Right cardiac atrium (tissue), 5 donors: ENCODE results near the gene PPP1R16B. TPM values are rescaled to one million over a fixed set of nuclear protein-coding genes. Genes with fewer than 3 reads are reported as not detected.

Experiments used
- ATAC-seq, 2 donors: fragments of 200-7000 bp; cut with Tn5 transposase; one replicate each; pipeline versions ENCODE4 v1.8.0 to v1.9.1; 2020; ENCODE audit warnings: moderate library complexity in 2 of 2, mild to moderate bottlenecking in 1 of 2
- DNase-seq, 3 donors: peaks; one replicate each; pipeline ENCODE4 v3.0.0-alpha.2; 2020
- H3K27ac ChIP-seq: one replicate; pipeline ENCODE4 v1.5.1; 2013; ENCODE audit warnings: mild to moderate bottlenecking, low read length, control low read depth, moderate library complexity
- H3K27me3 ChIP-seq: one replicate; pipeline ENCODE4 v1.6.1; 2013; ENCODE audit not compliant: control insufficient read depth, insufficient read depth
- H3K4me1 ChIP-seq: one replicate; pipeline ENCODE4 v1.6.1; 2013; ENCODE audit warnings: low read length; ENCODE audit not compliant: control insufficient read depth, insufficient read depth
- H3K4me3 ChIP-seq: one replicate; pipeline ENCODE4 v1.5.1; 2013; ENCODE audit warnings: low read length, control low read depth
- H3K9me3 ChIP-seq: one replicate; pipeline ENCODE4 v1.6.1; 2013; ENCODE audit warnings: low read length; ENCODE audit not compliant: control insufficient read depth
- WGBS: extraction: QIAGEN DNeasy Blood & Tissue Kit; methylation state at CpG from one replicate; pipeline ENCODE4 v1.1.7; 2013; 5-methylcytosine and 5-hydroxymethylcytosine counted together
- intact Hi-C, 4 donors: fragments of 100-400 bp; cut with DNase I; formaldehyde crosslinking; loops; one replicate each; pipeline versions ENCODE4 v1.11.0 to v1.14.0; 2022 to 2023
- long read RNA-seq, 4 donors: library from polyadenylated mRNA; unstranded; transcript quantifications; one replicate each; pipeline ENCODE4 v2.0.0, GENCODE V29; 2020 to 2021
- polyA plus RNA-seq: library from polyadenylated mRNA; stranded (reverse); fragments of 200-250 nt; gene quantifications from one replicate; pipeline ENCODE4 v1.2.3, GENCODE V29; 2013
- total RNA-seq, 4 donors: library from RNA; stranded (reverse); fragmentation: NEBNext Ultra II Directional; extraction: Animal tissue kit (Norgen Biotek cat#: 25700); gene quantifications; one replicate each; pipeline ENCODE4 v1.2.1, GENCODE V29; 2021
- donor health status: healthy with polysubstance abuse.
- donor health status: DM: no; HTN: yes; CAD: no.
- donor health status: DM: no; HTN: no; CAD: no.
- donor health status: DM: no; HTN: yes; CAD: no; lungs with severe emphysema.
- donor health status: DM: yes; HTN: yes; CAD: no.

PPP1R16B gene
- total RNA-seq (1 to 10 TPM; 5.1 to 9.1 (median 7.0) TPM), polyA plus RNA-seq (4.9 TPM)
- long read RNA-seq, donor 1, full-length matches to known transcripts, result 2 of 25 reads
- long read RNA-seq, donor 1, partial matches to known transcripts, result 2 of 25 reads
- long read RNA-seq, donor 1, other reads (novel, unspliced or antisense), result 21 of 25 reads
- long read RNA-seq, donor 2, partial matches to known transcripts, result 0 of 3 reads
- long read RNA-seq, donor 2, other reads (novel, unspliced or antisense), result 3 of 3 reads
- long read RNA-seq, donor 3, partial matches to known transcripts, result 9 of 11 reads
- long read RNA-seq, donor 3, other reads (novel, unspliced or antisense), result 2 of 11 reads
- long read RNA-seq, donor 4, full-length matches to known transcripts, result 4 of 8 reads
- long read RNA-seq, donor 4, partial matches to known transcripts, result 4 of 8 reads
- long read RNA-seq, donor 4, other reads (novel, unspliced or antisense), result 0 of 8 reads

DNA sequence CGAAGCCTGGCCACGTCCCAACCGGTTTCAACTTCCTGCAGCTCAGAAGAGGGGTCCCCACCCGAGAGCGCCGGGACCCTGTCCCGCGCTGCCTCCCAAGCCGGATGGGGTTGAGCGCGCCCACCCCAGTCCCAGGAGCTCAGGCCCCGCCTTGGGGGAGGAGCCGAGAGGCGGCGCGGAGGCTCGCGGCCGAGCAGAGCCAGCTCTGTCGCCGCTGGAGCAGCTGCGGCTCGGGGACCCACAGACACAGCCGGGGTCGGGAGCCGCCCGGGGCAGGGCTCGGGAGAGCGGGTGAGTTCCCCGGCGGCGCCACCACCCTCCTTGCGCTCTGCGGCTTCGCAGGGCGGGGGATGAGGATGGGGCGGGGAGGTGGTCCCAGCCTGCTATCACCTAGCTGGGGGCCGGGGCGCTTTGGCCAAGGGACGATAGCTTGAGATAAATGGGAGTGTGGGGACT lies at the start of gene PPP1R16B:
Gene PPP1R16B, plus strand, starts transcription at position 196 of the 456 bp plus-strand sequence. CDS start 30,229 bp downstream, outside the sequence.
- intact Hi-C loops, result loop anchor here in 1 of 4 donors (10.0 kb wide), 1 partner anchor 69 kb away; no protein-coding TSS in a partner anchor

DNA sequence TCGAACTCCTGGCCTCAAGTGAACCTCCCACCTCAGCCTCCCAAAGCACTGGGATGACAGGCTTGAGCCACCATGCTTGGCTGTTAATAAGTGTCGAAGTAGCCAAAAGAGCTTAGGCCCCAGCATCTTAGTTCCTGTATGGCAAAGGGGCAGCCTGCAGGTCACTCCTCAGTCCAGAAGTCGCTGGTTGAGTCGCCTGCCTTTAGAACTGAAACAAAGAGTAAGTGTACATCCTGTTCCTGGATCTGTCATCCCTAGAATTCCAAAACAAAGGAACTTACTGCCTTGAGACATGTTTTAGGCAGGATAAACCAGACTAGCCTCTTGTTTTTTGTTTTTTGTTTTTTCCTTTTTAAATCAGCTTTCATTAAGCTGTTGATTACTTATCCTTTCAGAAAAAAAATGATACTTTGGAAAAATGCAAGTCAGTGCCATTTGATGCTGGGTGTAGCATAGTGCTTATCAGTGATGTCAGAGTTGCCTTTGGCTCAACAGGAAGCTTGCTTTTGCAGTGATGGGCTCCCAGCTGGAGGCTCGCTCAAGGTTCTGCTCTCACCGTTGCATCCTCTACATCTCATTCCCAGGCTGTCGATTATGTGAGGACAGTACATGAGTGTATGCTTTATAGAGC lies 48.2 kb upstream of the PPP1R16B start:
- intact Hi-C loops, result no loop called here
- Histone ChIP-seq H3K27me3 (no peaks in the 10 kb centered on the region), H3K27ac (peak overlapping the region; percentile 48), H3K4me3 (no peak overlapping the region), H3K4me1 (no peaks in the 10 kb centered on the region), H3K9me3 (no peaks in the 10 kb centered on the region)
- WGBS, result 62% methylated on average over 7 of the region's 7 CpGs
- no peak for DNase-seq
- peak; percentile 61 to 91 for ATAC-seq

More for the DNA sequence above, at the start of gene PPP1R16B:
- Histone ChIP-seq H3K4me1 (peaks cover 3% of the 10 kb centered on the region), H3K27ac (peak within 1 kb of the TSS; percentile 76), H3K27me3 (no peaks in the 10 kb centered on the region), H3K4me3 (peak within 1 kb of the TSS; percentile 77), H3K9me3 (no peaks in the 10 kb centered on the region)
- ATAC-seq (peak; percentile 89 to 93), DNase-seq (peak; percentile 55 to 87 (median 86))
- WGBS, result 1% methylated on average over 40 of the region's 40 CpGs

DNA sequence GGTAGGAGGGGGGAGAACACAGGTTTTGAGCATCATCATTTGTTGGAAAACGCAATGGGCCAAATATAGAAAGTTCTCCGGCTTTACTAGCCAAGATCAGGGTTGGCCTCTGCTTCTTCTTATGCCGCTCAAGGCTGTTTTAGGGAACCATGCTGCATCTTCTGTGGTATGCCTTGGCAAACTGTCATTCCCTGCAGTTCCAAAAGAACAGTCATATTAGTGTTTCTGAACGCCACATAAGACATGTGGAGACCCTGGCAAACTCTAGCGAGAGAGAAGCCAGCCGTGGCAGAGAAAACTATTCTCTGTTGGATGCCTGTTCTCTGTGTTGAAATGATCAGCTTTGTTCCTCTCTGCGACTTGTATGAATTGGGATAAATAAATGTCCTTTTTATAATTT lies 46.4 kb upstream of the PPP1R16B start:
- Histone ChIP-seq H3K4me3 (no peak overlapping the region), H3K9me3 (no peaks in the 10 kb centered on the region), H3K27me3 (no peaks in the 10 kb centered on the region), H3K4me1 (no peaks in the 10 kb centered on the region), H3K27ac (no peak overlapping the region)
- intact Hi-C loops, result no loop called here
- DNase-seq, result no peak
- WGBS, result 89% methylated on average over 7 of the region's 7 CpGs
- no peak for ATAC-seq

DNA sequence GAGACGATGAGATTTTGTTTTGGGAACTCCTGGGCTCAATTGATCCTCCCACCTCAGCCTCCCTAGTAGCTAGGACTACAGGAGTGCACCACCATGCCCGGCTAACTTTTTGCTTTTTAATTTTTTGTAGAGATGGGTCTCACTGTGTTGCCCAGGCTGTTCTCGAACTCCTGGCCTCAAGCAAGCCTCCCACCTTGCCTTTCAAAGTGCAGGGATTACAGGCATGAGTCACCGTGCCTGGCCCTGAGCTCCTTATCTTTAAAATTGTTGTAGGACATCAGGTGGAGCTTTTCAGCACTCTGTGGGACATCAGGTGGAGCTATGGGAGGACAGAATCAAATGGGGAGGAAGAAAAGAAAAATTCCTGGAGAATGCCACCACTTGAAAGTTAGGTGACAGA lies 44.5 kb upstream of the PPP1R16B start:
- 89% methylated on average over 4 of the region's 4 CpGs for WGBS
- no peak for ATAC-seq

GRCh38 chr20:38762174-38762573 lies 43.3 kb upstream of the PPP1R16B start:
- H3K4me1 ChIP-seq, result no peaks in the 10 kb centered on the region
- ATAC-seq, result no peak
- H3K27me3 ChIP-seq, result no peaks in the 10 kb centered on the region
- no peak overlapping the region for H3K4me3 ChIP-seq
- DNase-seq, result no peak
- intact Hi-C loops, result no loop called here
- no peaks in the 10 kb centered on the region for H3K9me3 ChIP-seq
- H3K27ac ChIP-seq, result no peak overlapping the region

More for the DNA sequence above, 44.5 kb upstream of the PPP1R16B start:
- no peaks in the 10 kb centered on the region for H3K27me3 ChIP-seq
- no peak overlapping the region for H3K27ac ChIP-seq
- intact Hi-C loops, result no loop called here
- DNase-seq, result no peak
- no peaks in the 10 kb centered on the region for H3K4me1 ChIP-seq
- no peak overlapping the region for H3K4me3 ChIP-seq
- no peaks in the 10 kb centered on the region for H3K9me3 ChIP-seq

GRCh38 chr20:38763616-38764015 lies 41.9 kb upstream of the PPP1R16B start:
- 70% methylated on average over 1 of the region's 1 CpG for WGBS
- H3K27ac ChIP-seq, result no peak overlapping the region
- no peak overlapping the region for H3K4me3 ChIP-seq
- H3K27me3 ChIP-seq, result no peaks in the 10 kb centered on the region
- DNase-seq, result no peak
- no peaks in the 10 kb centered on the region for H3K4me1 ChIP-seq
- no peak for ATAC-seq
- intact Hi-C loops, result no loop called here
- H3K9me3 ChIP-seq, result no peaks in the 10 kb centered on the region

- Histone ChIP-seq H3K4me1 (no peaks in the 10 kb centered on the region), H3K27ac (no peak overlapping the region), H3K27me3 (no peaks in the 10 kb centered on the region), H3K4me3 (no peak overlapping the region), H3K9me3 (no peaks in the 10 kb centered on the region)
- ATAC-seq (peak in 1 of 2 donors; percentile 57), DNase-seq (no peak)
- intact Hi-C loops, result no loop called here
- WGBS, result 88% methylated on average over 11 of the region's 11 CpGs
These were observed 40.8 kb upstream of the PPP1R16B start for GRCh38 chr20:38764567-38765318.

DNA sequence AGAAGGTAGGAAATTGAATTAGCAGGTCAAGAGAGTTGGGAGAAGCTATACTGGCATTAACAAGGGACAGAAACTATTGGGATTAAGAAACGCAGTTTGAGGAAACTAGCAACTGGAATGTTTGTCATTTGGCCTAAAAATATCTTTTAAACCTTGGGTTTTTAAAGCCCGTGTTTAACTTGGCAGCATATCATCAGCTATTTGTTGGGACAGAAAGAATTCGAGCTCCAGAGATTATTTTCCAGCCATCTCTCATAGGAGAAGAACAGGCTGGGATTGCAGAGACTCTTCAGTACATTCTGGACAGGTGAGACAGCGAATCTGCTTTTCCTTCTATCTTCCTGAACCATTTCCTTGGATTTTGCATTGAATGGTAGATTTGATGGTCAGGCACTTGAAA lies 39.4 kb upstream of the PPP1R16B start:
- no peak overlapping the region for H3K27ac ChIP-seq
- intact Hi-C loops, result no loop called here

GRCh38 chr20:38769376-38770295 lies 35.9 kb upstream of the PPP1R16B start:
- intact Hi-C loops, result no loop called here
- 94% methylated on average over 13 of the region's 13 CpGs for WGBS
- Histone ChIP-seq H3K27ac (no peak overlapping the region), H3K27me3 (no peaks in the 10 kb centered on the region), H3K4me1 (no peaks in the 10 kb centered on the region), H3K4me3 (no peak overlapping the region), H3K9me3 (no peaks in the 10 kb centered on the region)
- ATAC-seq (no peak), DNase-seq (no peak)

More for the DNA sequence above, 39.4 kb upstream of the PPP1R16B start:
- ATAC-seq, result no peak
- 55% methylated on average over 4 of the region's 4 CpGs for WGBS
- H3K9me3 ChIP-seq, result no peaks in the 10 kb centered on the region
- no peak for DNase-seq
- no peaks in the 10 kb centered on the region for H3K4me1 ChIP-seq
- no peak overlapping the region for H3K4me3 ChIP-seq
- H3K27me3 ChIP-seq, result no peaks in the 10 kb centered on the region

DNA sequence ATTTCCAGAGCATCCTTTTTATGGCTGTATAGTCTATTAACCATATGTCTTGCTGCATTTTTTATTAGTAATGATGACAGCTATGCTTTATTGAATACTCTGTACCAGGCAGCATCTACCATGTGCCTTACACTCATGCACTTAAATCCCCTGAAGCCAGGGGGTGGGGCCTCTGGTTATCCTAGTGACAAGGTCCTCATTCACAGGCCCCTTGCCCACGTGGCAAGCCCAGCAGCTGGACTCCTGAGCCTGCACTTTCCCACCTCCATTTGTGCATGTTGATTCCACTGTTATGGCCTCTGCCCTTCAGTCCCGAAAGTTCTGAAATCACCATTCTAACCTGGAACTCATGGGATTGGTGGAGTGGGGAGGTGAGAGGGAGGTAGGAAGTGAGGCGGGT lies 35.0 kb upstream of the PPP1R16B start:
- intact Hi-C loops, result no loop called here
- Histone ChIP-seq H3K27ac (no peak overlapping the region), H3K4me3 (no peak overlapping the region), H3K27me3 (no peaks in the 10 kb centered on the region), H3K9me3 (no peaks in the 10 kb centered on the region), H3K4me1 (no peaks in the 10 kb centered on the region)
- WGBS, result 90% methylated on average over 3 of the region's 3 CpGs
- DNase-seq, result no peak
- ATAC-seq, result no peak
